Measurements from ENCODE around the gene CASS4.

The CASS4 gene

DNA sequence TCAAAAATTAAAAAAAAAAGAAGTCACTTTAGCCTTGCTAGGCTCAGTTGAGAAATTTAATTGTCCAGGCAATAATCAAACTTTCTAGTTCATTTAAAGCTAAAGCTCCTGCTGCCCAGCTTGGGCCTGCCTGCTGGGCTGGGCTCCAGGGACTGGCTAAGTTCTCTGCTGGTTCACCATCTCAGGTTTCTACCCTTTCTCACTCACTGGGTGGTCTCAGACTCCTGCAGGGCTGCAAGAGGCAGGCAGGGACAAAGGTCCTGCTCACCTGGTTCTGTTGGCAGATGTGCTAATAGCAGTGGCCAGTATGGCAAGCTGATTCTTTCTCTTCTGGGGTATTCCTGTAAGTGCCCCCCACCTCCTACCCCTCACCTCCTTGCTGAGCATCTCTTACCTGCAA, 35.2 kb downstream of the CASS4 start:
- no peak for DNase-seq

DNA sequence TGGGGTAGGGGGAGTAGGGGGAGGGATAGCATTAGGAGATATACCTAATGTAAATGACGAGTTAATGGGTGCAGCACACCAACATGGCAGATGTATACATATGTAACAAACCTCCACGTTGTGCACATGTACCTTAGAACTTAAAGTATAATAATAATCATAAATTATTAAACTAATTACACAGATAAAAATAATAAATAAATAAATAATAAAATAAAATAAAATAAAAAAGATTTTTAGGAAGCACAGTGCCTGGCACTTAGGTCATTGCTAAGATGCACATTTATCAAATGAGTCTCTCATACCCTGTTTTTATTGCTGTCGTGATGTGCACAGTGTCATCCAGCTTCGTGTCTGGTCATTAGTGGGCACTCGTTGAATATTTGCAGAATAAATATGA, 37.4 kb downstream of the CASS4 start:
- DNase-seq = no peak

DNA sequence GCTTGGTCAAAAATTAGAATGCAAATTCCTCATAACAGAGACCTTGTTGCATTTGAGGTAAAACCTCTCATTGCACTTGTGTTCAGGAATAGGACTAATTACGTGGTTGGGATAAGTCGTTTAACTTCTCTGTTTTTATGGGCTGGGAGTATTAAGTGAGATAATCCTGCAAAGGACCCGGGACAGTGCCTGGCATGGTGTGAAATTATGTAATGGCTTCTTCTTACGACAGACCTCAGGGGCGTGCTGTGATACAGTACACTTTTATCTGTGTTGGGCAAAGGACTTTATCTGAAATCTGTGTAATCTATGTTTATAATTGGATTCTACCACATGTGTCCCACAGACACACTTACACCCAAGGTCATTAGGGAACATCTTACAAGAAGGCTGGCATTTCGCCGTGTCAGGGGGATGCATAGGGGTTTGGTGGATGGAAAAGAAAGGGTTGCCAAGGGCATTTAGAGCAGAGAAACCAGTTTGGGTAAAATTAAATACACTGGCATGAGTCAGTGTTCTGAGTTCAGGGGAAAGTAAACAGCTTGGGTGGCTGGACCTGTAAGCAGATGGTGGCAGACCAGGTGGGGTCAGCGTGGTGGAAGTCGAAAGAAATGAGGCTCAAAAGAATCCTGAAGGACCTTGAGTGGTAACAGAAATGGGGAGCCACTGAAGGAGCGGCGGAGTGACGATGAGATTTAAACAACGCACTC, 39.2 kb downstream of the CASS4 start:
- no peak for DNase-seq

DNA sequence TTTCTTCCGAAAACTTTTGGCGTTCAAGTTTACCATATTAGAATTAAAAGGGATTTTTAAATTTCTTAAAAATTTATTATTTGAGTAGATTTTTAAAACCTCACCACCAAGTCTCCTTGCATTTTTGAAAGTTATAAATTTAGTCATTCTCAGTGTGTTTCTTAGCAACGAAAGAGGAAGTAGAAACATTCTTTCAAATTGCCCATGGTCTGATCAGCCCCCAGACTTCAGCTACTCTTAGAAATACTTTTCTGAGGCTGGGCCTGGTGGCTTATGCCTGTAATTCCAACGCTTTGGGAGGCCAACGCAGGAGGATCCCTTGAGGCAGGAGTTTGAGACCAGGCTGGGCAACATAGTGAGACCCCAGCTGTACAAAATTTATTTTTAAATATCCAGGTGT, 41.3 kb downstream of the CASS4 start:
- no peak for DNase-seq

DNA sequence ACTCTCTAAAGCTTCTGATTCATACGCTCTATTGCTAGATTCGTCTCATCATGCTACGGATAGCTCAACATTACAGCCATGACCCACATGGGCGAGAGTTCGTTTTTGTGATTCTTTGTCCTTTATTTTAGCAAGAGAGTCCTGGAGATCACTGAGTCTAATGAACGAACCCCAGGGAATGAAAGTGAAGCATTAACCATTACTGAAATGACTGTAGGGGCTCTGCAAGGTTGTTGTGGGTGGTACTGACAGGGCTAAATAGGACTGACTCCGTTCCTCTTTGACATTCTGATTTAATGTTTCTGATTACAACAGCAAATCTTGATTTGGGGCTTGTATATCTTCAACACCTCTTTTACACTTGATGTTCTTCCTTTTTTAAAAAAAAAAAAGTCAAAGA, 42.7 kb downstream of the CASS4 start:
- DNase-seq = no peak

DNA sequence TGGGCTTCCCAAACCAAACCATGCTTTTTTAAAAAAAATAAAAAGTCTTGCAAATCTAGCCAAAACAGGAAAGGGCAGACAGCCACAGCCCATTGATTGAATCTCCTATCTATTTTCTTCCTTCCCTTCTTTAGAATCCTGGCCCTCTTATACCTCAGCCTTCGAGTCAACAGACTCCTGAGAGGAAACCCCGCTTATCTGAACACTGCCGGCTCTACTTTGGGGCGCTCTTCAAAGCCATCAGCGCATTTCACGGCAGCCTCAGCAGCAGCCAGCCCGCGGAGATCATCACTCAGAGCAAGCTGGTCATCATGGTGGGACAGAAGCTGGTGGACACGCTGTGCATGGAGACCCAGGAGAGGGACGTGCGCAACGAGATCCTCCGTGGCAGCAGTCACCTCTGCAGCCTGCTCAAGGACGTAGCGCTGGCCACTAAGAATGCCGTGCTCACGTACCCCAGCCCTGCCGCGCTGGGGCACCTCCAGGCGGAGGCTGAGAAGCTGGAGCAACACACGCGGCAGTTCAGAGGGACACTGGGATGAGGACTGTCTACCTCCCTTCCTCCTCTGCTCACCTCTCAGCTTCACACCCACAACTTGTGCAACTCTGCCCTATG, 46.3 kb downstream of the CASS4 start:
- no peak for DNase-seq

DNA sequence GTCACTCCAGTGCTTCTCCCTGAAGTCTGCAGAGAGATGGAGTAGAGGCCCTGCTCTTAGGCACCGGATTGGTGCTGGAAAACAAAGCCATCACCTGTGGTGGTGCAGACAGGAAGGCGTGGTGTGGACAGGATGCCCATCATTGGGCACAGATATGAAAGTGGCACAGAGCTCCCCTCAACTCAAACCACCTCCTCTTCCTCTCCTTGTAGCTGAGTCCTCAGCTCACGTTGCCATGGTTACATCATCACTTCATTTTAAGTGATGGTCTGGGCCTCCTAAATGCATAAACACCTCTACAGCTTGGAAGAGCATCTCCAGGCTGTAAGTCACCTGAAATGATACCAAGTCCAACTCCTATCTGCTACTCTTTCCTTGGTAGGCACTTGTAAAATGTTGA, 48.4 kb downstream of the CASS4 start:
- DNase-seq = no peak

DNA sequence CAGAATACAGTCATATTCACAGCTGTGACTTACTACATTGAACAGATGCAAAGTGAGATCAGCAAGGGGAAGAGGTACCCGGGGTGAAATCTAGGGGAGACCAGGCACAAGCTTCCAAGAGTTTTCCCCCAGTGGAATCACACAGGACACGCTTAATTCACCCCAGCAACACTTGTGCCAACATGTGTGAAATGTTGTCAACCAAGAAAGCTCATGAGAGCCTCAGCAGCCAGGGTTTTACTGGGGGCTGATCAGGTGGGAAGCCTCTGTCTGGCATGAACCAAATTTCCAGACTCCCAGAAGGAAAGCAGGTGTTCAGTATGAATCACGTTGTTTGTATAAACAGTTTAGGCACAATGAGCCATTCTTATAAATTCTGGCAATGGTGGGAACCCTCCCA, 49.5 kb downstream of the CASS4 start:
- DNase-seq = no peak

DNA sequence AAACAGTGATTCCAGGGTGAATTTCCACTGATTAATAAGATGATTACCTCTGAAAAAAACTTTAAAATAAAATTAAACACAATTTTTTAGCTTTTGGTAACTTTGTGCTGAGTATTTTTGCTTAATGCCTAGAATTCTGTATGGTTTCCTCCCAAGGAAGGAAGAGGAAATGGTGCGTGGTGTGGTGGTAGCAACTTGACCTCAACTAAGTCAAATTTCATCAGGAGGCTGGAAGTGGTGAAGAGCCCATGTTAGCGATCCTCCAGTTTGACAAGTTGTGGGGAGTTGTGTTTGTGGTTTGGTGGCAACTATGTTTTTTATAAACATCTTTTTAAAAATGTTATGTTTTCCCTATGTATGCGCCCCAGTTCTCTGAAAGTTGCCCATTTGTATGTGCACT, 51.4 kb downstream of the CASS4 start:
- no peak for DNase-seq

DNA sequence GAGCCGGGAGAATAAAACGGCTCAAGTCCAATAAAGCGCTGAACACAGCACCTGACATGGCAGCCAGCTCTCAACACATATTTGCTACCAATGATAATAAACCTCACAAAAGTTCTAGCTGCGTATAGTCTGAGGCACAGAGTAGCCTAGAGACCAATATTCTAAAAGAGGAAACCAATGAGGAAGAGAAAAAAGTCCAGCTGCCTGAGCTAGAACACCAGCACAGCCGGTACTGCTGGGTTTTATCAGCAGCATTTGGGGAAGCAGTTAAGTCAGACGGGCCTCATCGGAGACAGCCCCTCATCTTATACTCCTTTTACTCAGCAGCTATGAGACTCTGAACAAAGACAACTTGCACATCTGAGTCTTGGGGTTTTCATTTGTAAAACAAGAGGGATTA, 53.9 kb downstream of the CASS4 start:
- DNase-seq = peak in 2 of 14 donors; percentile 2 to 17

DNA sequence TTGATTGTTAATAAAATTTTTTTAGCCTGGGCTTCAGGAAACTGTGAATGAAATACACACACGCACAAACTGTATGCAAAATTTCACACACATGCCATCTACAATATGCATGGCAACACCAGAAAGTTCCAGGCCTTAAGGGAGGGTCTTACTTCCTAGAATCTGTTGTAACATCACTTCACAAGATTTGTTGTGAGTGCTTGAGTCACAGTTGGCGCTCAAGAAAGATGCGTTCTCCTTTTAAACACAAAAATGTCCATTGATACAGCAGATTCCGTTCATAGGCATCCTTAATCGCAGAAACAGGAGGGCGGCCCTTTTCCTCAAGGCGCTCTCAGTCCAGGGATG, 55.9 kb downstream of the CASS4 start:
- no peak for DNase-seq

DNA sequence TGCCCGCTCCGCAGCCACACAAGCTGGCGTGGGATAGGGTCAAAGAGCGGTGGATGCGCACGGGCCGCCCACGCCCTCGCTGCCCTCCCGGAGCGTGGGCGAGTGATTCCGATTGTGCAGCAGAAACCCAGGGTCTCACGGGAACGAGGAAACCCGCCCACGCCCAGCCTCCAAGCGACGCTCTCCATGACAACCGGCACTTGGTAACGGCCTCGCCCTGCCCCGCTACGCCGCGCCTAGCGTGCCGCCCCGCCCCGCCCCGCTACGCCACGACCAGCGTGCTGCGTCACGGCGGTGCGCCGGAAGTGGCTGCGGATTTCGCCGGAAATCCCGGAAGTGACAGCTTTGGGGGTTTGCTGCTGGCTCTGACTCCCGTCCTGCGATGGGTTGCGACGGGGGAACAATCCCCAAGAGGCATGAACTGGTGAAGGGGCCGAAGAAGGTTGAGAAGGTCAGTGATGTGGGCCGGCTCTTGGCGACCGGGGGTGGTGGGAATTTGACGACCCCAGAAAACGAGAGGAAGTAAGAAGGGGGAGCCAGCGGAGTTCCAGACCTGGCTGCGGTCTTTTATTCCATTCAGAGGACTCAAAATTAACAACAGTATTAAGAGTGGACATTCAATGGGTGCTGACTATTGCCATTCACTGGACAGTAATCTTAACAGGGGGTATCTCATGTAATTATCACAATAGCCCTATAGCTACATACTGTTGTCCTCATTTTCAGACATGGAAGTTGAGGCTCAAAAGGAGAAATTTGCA, 56.4 kb downstream of the CASS4 start, which contains the start of gene RTF2:
Gene RTF2 (plus strand): TSS at position 312 of the 761 bp plus-strand sequence. CDS start 71 bp downstream, at position 383.
- DNase-seq = peak; percentile 55 to 95 (median 89)

DNA sequence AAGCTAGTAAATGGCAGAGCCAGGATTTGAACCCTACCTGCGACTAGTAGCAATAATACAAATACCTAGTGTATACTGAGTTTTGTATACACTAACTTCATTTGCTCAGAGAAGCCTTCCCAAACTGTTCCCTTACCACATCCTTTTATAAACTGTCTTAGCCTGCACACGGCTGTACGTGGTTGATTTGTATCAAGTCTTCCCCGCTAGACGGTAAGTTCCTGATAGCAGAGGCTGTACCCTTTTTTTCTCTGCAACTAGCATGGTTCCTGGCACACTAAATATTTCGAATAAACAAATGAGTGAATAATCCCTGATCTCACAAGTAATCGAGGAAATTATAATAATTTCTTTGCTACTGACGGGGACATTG, 57.0 kb downstream of the CASS4 start:
- DNase-seq = no peak

DNA sequence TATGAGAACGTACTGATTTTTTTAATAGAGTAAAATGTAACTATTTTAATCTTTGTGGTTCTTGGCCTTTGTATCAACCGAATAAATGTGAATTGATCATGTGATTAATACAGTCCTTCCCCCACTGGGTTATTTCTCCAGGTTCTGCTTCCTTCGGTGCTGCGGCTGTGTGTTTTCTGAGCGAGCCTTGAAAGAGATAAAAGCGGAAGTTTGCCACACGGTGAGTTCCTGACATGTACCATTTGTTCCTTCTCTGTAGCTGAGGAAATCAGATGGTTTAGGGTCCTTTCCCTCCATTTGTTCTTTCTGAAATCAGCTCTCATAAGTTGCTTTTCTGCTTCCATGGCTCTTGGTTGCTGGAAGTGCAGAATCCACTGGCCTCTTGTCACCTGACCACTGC, 71.9 kb downstream of the CASS4 start:
- DNase-seq = peak in 1 of 14 donors; percentile 31

DNA sequence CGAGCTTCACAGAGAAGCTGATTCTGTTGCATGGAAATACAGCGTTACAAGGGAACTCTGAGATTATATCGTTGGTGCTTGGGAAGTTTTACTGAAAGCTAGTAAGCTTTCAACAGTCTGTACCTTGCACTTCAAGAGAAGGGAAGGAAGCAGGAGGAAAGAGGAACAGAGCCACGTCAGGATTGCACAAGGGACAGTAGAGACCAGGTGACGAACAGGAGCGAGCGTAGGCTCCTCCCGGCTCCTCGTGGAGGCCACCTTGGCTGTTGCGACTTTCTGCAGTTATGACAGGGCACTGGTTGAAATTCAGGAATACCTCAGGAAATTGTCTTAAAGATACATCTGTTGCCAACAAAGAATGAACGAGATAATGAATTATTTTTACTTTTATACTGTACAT, 75.2 kb downstream of the CASS4 start:
- peak in 2 of 14 donors; percentile 5 to 8 for DNase-seq

DNA sequence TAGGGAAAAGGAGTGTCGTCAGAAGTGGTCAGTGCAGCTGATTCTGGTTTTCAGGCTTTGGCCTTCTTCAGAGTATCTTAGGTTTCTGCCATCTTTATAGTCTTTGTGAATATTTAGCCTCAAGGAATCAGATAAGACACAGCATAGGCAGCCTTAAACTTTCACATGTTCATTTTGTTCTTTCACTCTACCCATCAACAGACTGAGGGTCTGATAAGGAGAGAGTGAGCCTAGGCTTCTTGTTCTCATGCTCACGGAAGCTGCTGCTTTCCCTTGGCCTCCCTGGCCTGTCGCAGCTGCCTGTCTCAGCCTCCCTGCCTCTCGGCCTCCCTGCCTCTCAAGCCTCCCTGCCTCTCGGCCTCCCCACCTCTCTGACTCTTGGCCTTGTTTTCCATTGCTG, 76.5 kb downstream of the CASS4 start:
- no peak for DNase-seq

DNA sequence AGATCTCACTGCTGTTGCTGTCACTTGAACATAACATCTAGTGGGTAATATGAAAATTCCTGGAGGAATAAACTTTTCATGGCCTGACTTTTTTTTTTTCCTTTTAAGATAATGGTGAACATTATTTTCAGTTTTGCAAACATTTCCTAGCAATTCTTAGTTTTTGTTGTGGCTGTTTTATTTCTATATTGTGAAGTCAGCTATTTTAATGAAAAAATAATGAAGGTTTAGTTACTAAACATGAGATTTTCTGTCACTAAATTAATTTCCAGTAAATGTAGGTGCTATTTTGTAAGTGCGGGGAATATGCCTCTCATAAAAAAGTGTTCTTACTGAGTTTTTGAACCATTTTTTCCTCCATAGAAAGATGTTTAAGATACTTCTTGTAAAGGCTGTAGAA, 89.1 kb downstream of the CASS4 start:
- no peak for DNase-seq

DNA sequence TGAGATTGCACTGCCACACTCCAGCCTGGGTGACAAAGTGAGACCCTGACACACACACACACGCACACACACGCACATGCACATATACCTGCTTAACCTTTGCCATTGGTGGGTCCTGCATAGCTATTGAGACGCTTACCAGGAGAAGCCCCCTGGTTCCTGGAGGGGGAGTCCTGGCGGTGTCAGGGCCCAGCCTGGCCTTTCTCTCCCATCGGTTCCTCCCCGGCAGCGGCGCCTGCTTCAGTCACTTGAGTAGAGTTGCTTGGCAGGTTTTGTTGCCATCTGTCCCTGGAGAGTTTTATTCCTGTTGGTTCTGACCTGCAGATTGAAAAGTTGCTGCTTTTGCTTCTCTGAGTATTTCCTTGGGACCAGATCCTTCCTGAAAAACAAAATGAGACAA, 91.9 kb downstream of the CASS4 start:
- DNase-seq = no peak

DNA sequence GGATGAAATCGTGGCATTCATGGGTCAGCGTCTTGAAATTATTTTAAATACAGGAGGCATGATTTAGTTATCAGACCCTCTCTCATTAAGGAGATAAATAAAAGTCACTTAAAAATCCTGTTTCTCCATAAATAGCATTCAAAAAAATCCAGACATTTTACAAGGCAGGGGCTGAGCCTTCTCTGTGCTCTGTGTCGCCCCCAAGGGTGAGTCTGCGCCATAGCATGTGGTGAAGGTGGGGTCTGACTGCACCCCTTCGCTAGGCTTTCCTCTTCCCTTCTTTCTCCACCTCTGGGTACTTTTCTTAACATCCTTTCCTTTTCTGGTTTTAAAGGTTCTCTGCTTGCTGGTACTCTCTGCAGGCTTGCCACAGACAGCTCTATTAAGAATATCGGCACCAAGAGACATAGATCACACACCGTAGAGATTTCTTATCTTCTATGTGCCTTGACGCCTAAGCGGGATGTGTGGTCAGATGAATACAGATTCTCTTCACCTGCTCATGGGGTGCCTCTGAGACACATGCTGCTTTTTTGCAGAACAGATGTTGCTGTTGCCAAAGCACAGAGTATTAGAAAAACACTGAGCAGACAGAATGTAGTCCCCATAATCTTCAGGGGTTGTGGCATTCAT, 92.4 kb downstream of the CASS4 start:
- DNase-seq = no peak

DNA sequence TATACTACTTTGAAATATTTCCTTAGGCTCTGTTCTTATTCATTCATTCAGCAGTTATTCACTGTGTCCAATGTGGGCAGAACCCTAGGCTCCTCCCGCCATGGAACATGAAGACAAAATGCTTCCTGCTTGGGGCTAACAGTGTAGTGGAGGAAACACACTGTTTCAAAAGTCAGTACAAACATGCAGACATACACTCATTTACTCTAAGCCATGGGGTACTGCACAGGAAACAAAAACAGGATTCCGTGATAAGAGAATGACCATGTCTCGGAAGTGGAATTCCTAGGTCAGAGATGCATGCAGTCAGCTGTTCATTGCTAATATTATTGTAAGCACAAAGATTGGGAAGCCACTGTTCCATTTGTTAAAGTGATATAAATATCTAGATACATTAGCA, 94.0 kb downstream of the CASS4 start:
- no peak for DNase-seq

Measured in C1 segment of cervical spinal cord (tissue), 14 donors.